Omental fat pad (tissue), 4 donors: ENCODE results near the gene SPATA21. TPM values are rescaled to one million over a fixed set of nuclear protein-coding genes. Genes with fewer than 3 reads are reported as not detected.

Source experiments
- ATAC-seq: fragments of 150-250 bp; one replicate; pipeline ENCODE4 v1.9.1; 2016; ENCODE audit warnings: mild to moderate bottlenecking, moderate library complexity; ENCODE audit not compliant: low FRiP score
- DNase-seq: peaks from one replicate; pipeline ENCODE4 v3.0.0-alpha.2; 2019; ENCODE audit warnings: low spot score
- total RNA-seq, 4 donors: library from RNA; depleted of rRNA; stranded (reverse); fragments of >200 nt; gene quantifications; one replicate each; pipeline ENCODE4 v1.1.0, GENCODE V29; 2016
- TF ChIP-seq, protein P1 (sequence below), 3 donors: fragments of 450-650 bp; IDR thresholded peaks; one replicate each; pipeline ENCODE4 v1.5.1; 2016 to 2017; ENCODE audit warnings: antibody characterized with exemption in 3 of 3, mild to moderate bottlenecking in 3 of 3, moderate library complexity in 2 of 3

The SPATA21 gene
- total RNA-seq, 4 donors from 2014 or later, result not detected

DNA sequence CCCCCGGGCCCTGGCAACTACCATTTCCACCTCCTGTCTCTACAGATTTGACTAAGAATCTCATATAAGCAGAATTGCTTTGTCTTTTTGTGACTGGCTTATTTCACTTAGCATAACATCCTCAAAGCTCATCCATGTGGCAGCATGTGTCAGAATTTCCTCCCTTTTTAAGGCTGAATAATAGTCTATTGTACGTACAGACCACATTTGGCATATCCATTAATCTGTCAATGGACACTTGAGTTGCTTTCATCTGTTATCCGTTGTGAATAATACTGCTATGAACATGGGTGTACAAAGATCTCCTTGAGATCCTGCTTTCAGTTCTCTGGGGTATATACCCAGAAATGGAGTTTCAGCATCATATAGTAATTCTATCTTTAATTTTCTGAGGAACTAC lies 24.0 kb downstream of the SPATA21 start:
- no peak for ATAC-seq
- DNase-seq, result no peak
- TF ChIP-seq, protein P1, sequence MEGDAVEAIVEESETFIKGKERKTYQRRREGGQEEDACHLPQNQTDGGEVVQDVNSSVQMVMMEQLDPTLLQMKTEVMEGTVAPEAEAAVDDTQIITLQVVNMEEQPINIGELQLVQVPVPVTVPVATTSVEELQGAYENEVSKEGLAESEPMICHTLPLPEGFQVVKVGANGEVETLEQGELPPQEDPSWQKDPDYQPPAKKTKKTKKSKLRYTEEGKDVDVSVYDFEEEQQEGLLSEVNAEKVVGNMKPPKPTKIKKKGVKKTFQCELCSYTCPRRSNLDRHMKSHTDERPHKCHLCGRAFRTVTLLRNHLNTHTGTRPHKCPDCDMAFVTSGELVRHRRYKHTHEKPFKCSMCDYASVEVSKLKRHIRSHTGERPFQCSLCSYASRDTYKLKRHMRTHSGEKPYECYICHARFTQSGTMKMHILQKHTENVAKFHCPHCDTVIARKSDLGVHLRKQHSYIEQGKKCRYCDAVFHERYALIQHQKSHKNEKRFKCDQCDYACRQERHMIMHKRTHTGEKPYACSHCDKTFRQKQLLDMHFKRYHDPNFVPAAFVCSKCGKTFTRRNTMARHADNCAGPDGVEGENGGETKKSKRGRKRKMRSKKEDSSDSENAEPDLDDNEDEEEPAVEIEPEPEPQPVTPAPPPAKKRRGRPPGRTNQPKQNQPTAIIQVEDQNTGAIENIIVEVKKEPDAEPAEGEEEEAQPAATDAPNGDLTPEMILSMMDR (IDR thresholded peaks at IDR 0.05), result no peak

- ATAC-seq (no peak), DNase-seq (no peak)
- TF ChIP-seq, protein P1 (IDR thresholded peaks at IDR 0.05), result no peak
Observed at GRCh38 chr1:16410803-16411202, 26.4 kb downstream of the SPATA21 start.

DNA sequence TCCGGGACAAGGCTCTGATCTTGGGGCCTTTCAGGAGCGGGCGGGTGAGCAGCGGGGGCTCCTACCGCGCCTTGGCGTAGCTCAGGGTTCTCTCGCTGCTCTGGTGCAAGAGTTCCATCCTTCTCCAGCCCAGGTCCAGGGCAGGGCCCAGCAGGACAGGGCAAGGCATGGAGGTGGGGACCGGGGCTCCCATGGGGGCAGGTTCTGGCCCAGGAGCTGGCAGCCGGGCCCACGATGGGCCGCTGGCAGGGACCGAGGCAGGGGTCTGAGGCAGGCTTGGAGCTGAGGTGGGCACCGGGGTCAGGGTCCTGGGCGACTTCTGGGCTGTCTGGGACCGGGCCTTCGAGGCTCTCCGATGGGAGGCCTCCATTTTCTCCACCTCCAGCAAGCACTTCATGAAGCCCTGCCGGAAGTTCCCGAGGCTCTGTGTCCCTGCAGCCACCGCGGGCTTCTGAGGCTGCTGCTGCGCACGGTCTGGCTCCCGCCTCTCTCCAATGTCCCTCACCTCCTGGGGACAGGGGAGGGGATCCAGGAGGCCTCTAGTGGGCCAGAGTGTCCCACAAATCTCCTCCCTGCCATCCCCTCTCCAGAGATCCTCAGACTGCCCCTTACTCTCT lies 27.6 kb downstream of the SPATA21 start:
- ATAC-seq (no peak), DNase-seq (no peak)
- TF ChIP-seq, protein P1 (IDR thresholded peaks at IDR 0.05), result no peak

DNA sequence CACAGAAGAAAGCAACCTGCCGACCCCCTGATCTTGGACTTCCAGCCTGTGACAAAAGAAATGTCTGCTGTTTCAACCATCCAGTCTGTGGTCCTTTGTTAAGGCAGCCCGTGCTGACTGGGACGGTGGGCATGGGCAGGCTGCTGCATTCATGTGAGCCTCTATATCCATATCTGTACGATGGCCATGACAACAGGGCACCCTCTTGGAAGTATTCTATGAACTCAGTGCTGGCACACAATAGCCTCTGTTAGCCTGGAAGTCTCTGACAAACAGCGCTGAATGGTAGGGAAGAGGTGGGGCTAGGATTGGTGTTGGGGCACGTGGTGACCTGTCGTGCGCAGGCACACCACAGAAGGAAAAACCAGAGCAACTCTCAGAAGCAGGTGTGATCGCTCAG lies 30.4 kb downstream of the SPATA21 start:
- DNase-seq (no peak), ATAC-seq (no peak)
- TF ChIP-seq, protein P1 (IDR thresholded peaks at IDR 0.05), result no peak

DNA sequence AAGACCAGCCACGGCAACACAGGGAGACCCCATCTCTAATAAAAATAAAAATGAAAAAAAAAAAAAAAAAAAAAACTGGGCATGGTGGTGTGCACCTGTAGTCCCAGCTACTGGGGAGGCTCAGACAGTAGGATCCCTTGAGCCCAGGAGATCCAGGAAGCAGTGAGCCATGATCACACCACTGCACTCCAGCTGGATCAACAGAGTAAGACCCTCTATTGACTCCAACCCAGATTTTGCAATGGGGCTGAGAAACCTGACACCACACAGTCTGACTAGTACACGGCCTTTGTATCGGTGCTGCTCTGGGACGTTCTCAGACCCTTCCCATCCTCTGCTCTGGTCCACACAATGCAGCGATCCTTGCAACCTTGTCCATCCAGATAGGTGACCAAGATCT lies 31.8 kb downstream of the SPATA21 start:
- TF ChIP-seq, protein P1 (IDR thresholded peaks at IDR 0.05), result no peak
- DNase-seq, result no peak
- ATAC-seq, result no peak

DNA sequence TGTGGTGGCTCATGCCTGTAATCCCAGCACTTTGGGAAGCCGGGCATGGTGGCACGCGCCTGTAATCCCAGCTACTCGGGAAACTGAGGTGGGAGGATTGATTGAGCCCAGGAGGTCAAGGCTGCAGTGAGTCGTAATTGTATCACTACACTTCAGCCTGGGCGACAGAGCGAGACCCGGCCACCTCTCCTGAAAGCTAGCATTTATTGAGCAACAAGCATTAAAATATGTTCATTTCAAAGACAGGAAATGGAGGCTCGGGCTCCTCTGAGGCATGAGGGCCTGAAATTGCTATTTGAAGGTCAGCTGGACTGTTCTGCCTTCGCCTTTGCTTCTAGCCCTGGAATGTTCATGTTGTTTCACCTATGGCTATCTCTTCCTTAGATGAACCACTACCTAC lies 34.5 kb downstream of the SPATA21 start:
- DNase-seq, result no peak
- ATAC-seq, result no peak
- TF ChIP-seq, protein P1 (IDR thresholded peaks at IDR 0.05), result no peak

GRCh38 chr1:16398371-16398953 lies 38.8 kb downstream of the SPATA21 start:
- TF ChIP-seq, protein P1 (IDR thresholded peaks at IDR 0.05), result no peak
- DNase-seq, result no peak
- ATAC-seq, result no peak
